Activated naive CD8-positive, alpha-beta T cell (primary cell): Measurements from ENCODE around the gene ACSL4.
"Not testable (repeated sequence)": the region's sequence is repeated elsewhere in the genome, so short reads cannot be mapped to it uniquely, and the experiment has no call there.

ENCODE experiments used
- H3K27ac Mint-ChIP-seq: one replicate; pipeline ENCODE4 v1.8.0; 2021; ENCODE audit warnings: mixed read lengths
- H3K27me3 Mint-ChIP-seq: one replicate; pipeline ENCODE4 v1.8.0; 2021; ENCODE audit warnings: mixed read lengths
- H3K36me3 Mint-ChIP-seq: one replicate; pipeline ENCODE4 v1.8.0; 2021; ENCODE audit warnings: mixed read lengths
- H3K4me1 Mint-ChIP-seq: one replicate; pipeline ENCODE4 v1.8.0; 2021; ENCODE audit warnings: low read depth, mixed read lengths
- H3K4me3 Mint-ChIP-seq: one replicate; pipeline ENCODE4 v1.8.0; 2021; ENCODE audit warnings: mild to moderate bottlenecking, mixed read lengths
- H3K9me3 Mint-ChIP-seq: one replicate; pipeline ENCODE4 v1.8.0; 2021; ENCODE audit warnings: low read depth, mixed read lengths

The ACSL4 gene

DNA sequence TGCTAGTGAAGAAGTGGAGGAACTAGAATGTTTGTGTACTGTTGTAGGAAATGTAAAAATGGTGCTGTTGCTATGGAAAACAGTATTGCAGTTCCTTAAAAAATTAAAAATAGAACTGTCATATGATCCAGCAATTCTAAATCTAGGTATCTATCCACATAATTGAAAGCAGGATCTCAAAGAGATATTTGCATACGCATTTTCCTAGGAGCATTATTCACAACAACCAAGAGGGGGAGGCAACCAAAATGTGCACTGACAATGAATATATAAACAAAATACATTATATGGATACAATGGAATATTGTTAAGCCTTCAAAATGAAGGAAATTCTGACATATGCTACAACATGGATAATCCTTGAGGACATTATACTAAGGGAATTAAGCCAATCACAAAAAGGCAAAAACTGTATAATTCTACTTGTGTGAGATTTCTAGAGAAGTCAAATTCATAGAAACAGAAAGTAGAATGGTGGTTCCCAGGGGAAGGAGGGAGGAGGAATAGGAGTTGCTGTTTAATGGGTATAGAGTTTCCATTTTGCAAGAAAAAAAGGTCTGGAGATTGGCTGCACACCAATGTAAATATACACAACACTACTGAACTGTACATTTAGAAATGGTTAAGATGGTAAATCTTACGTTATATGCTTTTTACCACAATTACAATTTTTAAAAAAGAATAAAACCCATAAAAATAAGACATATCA lies 72.5 kb downstream of the ACSL4 start:
- no peaks in the 10 kb centered on the region for H3K4me1 Mint-ChIP-seq
- H3K27me3 Mint-ChIP-seq, result no peaks in the 10 kb centered on the region
- no peak overlapping the region for H3K27ac Mint-ChIP-seq
- peaks cover 7% of the 10 kb centered on the region for H3K9me3 Mint-ChIP-seq
- no peak overlapping the region for H3K4me3 Mint-ChIP-seq
- H3K36me3 Mint-ChIP-seq, result peaks cover 22% of the 10 kb centered on the region

DNA sequence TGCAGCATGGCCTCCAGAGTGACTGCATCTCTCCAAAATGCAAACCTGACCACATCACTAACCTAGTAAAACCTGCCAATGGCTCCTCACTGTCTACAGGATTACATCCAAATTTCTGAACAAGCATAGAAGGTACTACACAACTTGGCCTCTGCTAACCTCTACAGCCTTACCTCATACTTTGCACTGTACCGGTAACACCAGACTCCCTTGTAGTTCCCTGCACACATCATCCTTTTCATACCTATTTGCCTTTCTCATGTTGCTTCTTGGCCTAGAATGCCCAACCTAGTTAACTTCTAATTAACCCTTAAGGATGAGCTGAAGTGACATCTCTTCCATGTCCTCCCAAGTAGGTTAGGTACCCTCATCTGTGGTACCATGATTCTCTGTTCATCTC lies 74.7 kb downstream of the ACSL4 start:
- Mint-ChIP-seq H3K9me3 (peaks cover 7% of the 10 kb centered on the region), H3K4me3 (no peak overlapping the region), H3K27me3 (no peaks in the 10 kb centered on the region), H3K4me1 (no peaks in the 10 kb centered on the region), H3K27ac (peak overlapping the region; percentile 58), H3K36me3 (peaks cover 29% of the 10 kb centered on the region)

DNA sequence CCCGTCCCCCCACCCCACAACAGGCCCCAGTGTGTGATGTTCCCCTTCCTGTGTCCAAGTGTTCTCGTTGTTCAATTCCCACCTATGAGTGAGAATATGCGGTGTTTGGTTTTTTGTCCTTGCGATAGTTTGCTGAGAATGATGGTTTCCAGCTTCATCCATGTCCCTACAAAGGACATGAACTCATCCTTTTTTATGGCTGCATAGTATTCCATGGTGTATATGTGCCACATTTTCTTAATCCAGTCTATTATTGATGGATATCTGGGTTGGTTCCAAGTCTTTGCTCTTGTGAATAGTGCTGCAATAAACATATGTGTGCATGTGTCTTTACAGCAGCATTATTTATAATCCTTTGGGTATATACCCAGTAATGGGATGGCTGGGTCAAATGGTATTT lies 75.7 kb downstream of the ACSL4 start:
- not testable (repeated sequence) for H3K27ac Mint-ChIP-seq, H3K27me3 Mint-ChIP-seq, H3K4me3 Mint-ChIP-seq, H3K4me1 Mint-ChIP-seq, H3K9me3 Mint-ChIP-seq
- peaks cover 29% of the 10 kb centered on the region for H3K36me3 Mint-ChIP-seq

DNA sequence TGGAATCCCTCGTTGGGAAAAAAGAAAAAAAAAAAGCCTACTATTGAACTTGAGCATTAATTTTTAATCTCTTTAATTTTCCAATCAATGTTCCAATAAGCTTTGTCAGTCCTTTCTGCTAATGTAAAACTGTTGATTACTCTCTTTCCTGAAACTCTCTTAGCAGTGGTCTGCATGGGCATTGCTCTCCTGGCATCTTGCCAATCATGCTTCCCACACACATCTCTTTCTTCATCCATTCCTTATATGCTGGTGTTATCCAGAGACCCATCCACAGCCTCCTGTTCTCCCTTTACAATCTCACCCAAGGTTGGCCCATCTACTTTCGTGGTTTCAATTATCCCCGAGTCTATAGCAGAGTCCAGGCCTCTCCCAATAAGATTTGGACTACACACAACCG lies 76.3 kb downstream of the ACSL4 start:
- Mint-ChIP-seq H3K4me1 (no peaks in the 10 kb centered on the region), H3K27ac (no peak overlapping the region), H3K27me3 (no peaks in the 10 kb centered on the region)

GRCh38 chrX:109655502-109656201 lies 77.4 kb downstream of the ACSL4 start:
- Mint-ChIP-seq H3K4me3 (no peak overlapping the region), H3K27me3 (no peaks in the 10 kb centered on the region), H3K9me3 (peaks cover 7% of the 10 kb centered on the region), H3K27ac (no peak overlapping the region), H3K4me1 (no peaks in the 10 kb centered on the region), H3K36me3 (peaks cover 28% of the 10 kb centered on the region)

More for the DNA sequence above, 76.3 kb downstream of the ACSL4 start:
- H3K9me3 Mint-ChIP-seq, result peaks cover 7% of the 10 kb centered on the region
- H3K36me3 Mint-ChIP-seq, result peaks cover 29% of the 10 kb centered on the region
- H3K4me3 Mint-ChIP-seq, result no peak overlapping the region

DNA sequence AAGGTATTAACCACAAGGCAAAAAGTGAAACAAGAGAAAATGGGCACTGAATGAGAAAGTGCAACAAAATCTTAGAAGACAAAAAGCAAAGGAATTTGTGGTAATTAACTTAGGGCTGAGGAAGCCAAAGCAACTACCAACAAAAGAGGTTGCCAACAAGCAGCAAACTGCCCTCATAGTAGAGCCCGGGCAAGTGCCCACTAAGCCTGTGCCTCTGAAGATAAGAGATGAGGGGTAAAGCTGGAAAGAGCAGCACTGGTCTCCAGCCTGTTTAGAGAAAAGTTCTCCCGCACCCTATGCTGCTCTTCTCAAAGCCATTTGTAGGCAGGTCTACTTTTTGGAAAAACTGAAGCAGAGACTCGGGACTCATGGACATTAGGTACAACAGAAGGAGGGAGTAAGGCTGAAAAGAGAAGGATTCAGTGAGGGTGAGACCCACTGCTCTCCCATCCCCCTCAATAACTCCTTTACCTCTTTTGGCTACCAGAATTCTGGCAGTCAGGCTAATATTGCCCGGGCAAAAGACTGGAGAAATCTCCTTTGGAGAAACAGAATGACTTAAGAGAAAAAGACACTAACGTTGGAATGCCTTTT lies 78.4 kb downstream of the ACSL4 start:
- Mint-ChIP-seq H3K4me1 (no peaks in the 10 kb centered on the region), H3K36me3 (peaks cover 26% of the 10 kb centered on the region), H3K27me3 (no peaks in the 10 kb centered on the region), H3K9me3 (peaks cover 7% of the 10 kb centered on the region), H3K4me3 (no peak overlapping the region), H3K27ac (no peak overlapping the region)

- not testable (repeated sequence) for H3K9me3 Mint-ChIP-seq, H3K27ac Mint-ChIP-seq, H3K4me1 Mint-ChIP-seq, H3K36me3 Mint-ChIP-seq, H3K27me3 Mint-ChIP-seq, H3K4me3 Mint-ChIP-seq
Observed at GRCh38 chrX:109644671-109645070, 88.4 kb downstream of the ACSL4 start.

DNA sequence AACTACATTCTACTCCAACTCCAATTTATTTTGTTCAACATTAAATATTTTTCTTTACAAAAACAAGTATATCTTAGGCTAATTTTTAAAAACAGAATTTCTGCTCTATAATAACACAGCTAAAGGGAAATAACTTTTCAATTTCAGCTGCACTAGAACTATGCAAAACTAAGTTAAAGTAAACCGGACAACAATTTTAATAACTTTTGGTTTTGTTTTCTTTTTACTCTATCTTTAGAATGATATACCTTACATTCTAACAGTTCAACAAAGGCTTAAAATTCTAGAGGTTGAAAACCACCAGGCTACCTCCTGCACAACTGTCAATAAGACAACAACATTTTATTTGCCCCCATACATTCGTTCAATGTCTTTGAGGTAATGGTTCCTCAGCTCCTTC lies 89.4 kb downstream of the ACSL4 start:
- H3K27me3 Mint-ChIP-seq, result no peaks in the 10 kb centered on the region
- H3K9me3 Mint-ChIP-seq, result no peaks in the 10 kb centered on the region
- H3K27ac Mint-ChIP-seq, result no peak overlapping the region
- H3K36me3 Mint-ChIP-seq, result peaks cover 7% of the 10 kb centered on the region
- H3K4me3 Mint-ChIP-seq, result no peak overlapping the region
- peaks cover 3% of the 10 kb centered on the region for H3K4me1 Mint-ChIP-seq

- Mint-ChIP-seq H3K4me3 (no peak overlapping the region), H3K27ac (no peak overlapping the region), H3K36me3 (peaks cover 9% of the 10 kb centered on the region), H3K27me3 (no peaks in the 10 kb centered on the region), H3K4me1 (peaks cover 2% of the 10 kb centered on the region), H3K9me3 (no peaks in the 10 kb centered on the region)
Observed at GRCh38 chrX:109638158-109638557, 94.9 kb downstream of the ACSL4 start.

GRCh38 chrX:109637477-109637876 lies 95.6 kb downstream of the ACSL4 start:
- not testable (repeated sequence) for H3K9me3 Mint-ChIP-seq, H3K4me1 Mint-ChIP-seq, H3K4me3 Mint-ChIP-seq, H3K27ac Mint-ChIP-seq, H3K27me3 Mint-ChIP-seq, H3K36me3 Mint-ChIP-seq

DNA sequence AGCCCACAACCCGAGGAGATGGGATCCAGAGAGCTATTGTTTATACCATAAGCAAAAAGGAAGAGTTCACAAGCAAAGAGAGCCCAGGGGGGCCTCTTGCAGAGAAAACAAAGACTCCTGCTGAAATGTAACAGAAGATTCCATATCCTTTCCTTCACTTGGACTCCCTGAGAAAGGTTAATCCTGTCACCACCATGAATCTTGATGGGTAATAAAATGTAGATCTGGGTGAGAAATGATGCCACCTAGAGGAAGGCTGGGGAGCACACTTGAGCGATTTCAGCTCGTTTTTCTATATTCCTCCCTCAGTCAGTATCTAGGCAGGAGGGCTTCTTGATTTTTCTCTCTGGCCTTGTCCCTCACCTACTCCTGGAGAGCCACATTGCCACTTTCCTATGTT lies 97.9 kb downstream of the ACSL4 start:
- H3K27ac Mint-ChIP-seq, result no peak overlapping the region

GRCh38 chrX:109632906-109633504 lies 100.1 kb downstream of the ACSL4 start:
- Mint-ChIP-seq H3K27me3 (no peaks in the 10 kb centered on the region), H3K36me3 (no peaks in the 10 kb centered on the region)

More for the DNA sequence above, 97.9 kb downstream of the ACSL4 start:
- Mint-ChIP-seq H3K27me3 (no peaks in the 10 kb centered on the region), H3K36me3 (peaks cover 6% of the 10 kb centered on the region), H3K4me3 (no peak overlapping the region), H3K9me3 (no peaks in the 10 kb centered on the region), H3K4me1 (peaks cover 2% of the 10 kb centered on the region)

DNA sequence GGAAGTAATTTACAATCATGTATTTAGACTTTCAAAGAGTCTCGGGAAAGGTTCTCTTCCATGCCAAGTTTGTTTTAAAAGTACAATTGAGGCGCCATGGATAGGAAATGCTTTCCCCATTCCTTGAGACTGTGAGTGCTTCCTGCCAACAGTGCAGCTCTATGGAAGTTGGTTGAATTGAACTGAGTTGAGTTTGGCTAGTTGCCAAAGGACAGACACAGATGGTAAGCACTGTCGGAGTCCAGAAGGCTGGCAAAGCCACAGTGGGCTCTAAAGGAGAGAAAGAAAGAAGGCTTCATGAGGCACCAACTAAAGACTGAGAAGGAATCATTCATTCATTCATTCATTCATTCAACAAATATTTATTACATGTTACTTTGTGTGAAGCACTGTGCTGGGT lies 103.7 kb downstream of the ACSL4 start:
- H3K4me3 Mint-ChIP-seq, result no peak overlapping the region

More at GRCh38 chrX:109632906-109633504, 100.1 kb downstream of the ACSL4 start:
- Mint-ChIP-seq H3K27ac (no peak overlapping the region), H3K9me3 (no peaks in the 10 kb centered on the region), H3K4me1 (no peaks in the 10 kb centered on the region), H3K4me3 (no peak overlapping the region)

GRCh38 chrX:109626637-109627036 lies 106.4 kb downstream of the ACSL4 start:
- Mint-ChIP-seq H3K4me1 (no peaks in the 10 kb centered on the region), H3K9me3 (no peaks in the 10 kb centered on the region), H3K36me3 (no peaks in the 10 kb centered on the region), H3K27ac (no peak overlapping the region), H3K4me3 (no peak overlapping the region), H3K27me3 (no peaks in the 10 kb centered on the region)

More for the DNA sequence above, 103.7 kb downstream of the ACSL4 start:
- H3K27ac Mint-ChIP-seq, result no peak overlapping the region
- H3K4me1 Mint-ChIP-seq, result no peaks in the 10 kb centered on the region
- no peaks in the 10 kb centered on the region for H3K36me3 Mint-ChIP-seq
- no peaks in the 10 kb centered on the region for H3K9me3 Mint-ChIP-seq
- H3K27me3 Mint-ChIP-seq, result no peaks in the 10 kb centered on the region
